Body of pancreas (tissue), 4 donors: ENCODE results near the gene PHLPP2. TPM values are rescaled to one million over a fixed set of nuclear protein-coding genes. Genes with fewer than 3 reads are reported as not detected.
"Not testable (repeated sequence)": the region's sequence is repeated elsewhere in the genome, so short reads cannot be mapped to it uniquely, and the experiment has no call there.

ENCODE experiments used
- ATAC-seq: fragments of 150-250 bp; one replicate; pipeline ENCODE4 v1.9.1; 2016
- DNase-seq, 4 donors: peaks; one replicate each; pipeline ENCODE4 v3.0.0-alpha.2; 2019
- H3K27ac ChIP-seq, 4 donors: fragments of 200-600 bp; sonication (generic); 1 replicate in 3 of 4; 2 replicates in 1 of 4; pipeline versions ENCODE4 v1.5.1 to v1.6.1; 2016 to 2019; ENCODE audit warnings: mild to moderate bottlenecking in 1 of 4, mixed read lengths in 1 of 4, moderate library complexity in 1 of 4
- H3K27me3 ChIP-seq, 2 donors: fragments of 200-600 bp; sonication (generic); one replicate each; pipeline ENCODE4 v1.6.0; 2016; ENCODE audit warnings: mild to moderate bottlenecking in 1 of 2
- H3K36me3 ChIP-seq, 2 donors: fragments of 200-600 bp; sonication (generic); replicated peaks in 1 of 2; 2 replicates each; pipeline ENCODE4 v1.5.1; 2016; ENCODE audit warnings: low read depth in 2 of 2; ENCODE audit not compliant: insufficient read depth in 1 of 2
- H3K4me1 ChIP-seq: fragments of 200-600 bp; sonication (generic); one replicate; pipeline ENCODE4 v1.6.0; 2016
- H3K4me3 ChIP-seq, 2 donors: fragments of 200-600 bp; sonication (generic); 1 replicate in 1 of 2; 2 replicates in 1 of 2; pipeline ENCODE4 v1.5.1; 2016 to 2019
- H3K9me3 ChIP-seq, 3 donors: fragments of 200-600 bp; sonication (generic); 1 replicate in 2 of 3; 2 replicates in 1 of 3; pipeline ENCODE4 v1.5.1; 2016
- CTCF ChIP-seq, 7 experiments: fragments of 450-650 bp in 4 of 7; fragments of 200-600 bp in 3 of 7; sonication (generic) in 3 of 7; IDR thresholded peaks; one replicate each; pipeline ENCODE4 v1.5.1; 2016 to 2019; ENCODE audit warnings: antibody characterized with exemption in 7 of 7
- POLR2A ChIP-seq, 3 donors: fragments of 450-650 bp; IDR thresholded peaks; one replicate each; pipeline ENCODE4 v1.6.1; 2016; ENCODE audit warnings: antibody characterized with exemption in 3 of 3, mild to moderate bottlenecking in 2 of 3
- WGBS, 2 donors: methylation state at CpG; one replicate each; pipeline ENCODE4 v1.1.5; 2017; 5-methylcytosine and 5-hydroxymethylcytosine counted together
- intact Hi-C: fragments of 100-400 bp; cut with DNase I; formaldehyde crosslinking; loops from one replicate; pipeline ENCODE4 v1.15.1; 2023
- total RNA-seq, 2 donors: library from RNA; depleted of rRNA; stranded (reverse); fragments of >200 nt; gene quantifications; one replicate each; pipeline ENCODE4 v1.1.0, GENCODE V29; 2016

The PHLPP2 gene
- total RNA-seq, 2 donors from 2014 or later, result 4.2 to 5.9 TPM

DNA sequence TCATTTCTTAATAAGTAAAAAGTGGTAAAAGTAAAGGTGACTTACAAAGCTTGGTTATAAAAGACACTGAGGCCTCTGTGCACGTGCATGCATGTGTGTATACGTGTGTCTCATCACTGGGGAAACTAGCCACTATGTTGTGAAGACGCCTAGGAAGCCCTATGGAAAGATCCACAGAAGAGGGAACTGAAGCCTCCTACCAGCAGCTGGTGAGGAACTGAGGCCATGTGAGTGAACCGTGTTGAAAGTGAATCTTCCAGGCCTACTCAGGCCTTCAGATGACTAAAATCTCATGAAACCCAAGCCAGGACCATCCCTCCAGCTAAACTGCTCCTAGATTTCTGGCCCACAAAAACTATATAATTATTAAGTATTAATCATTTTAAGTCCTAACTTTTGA is 23.7 kb downstream of the PHLPP2 start:
- H3K36me3 ChIP-seq, result no peaks in the 10 kb centered on the region
- H3K27me3 ChIP-seq, result no peaks in the 10 kb centered on the region
- no peak overlapping the region for H3K27ac ChIP-seq
- no peak for ATAC-seq
- no peaks in the 10 kb centered on the region for H3K9me3 ChIP-seq
- intact Hi-C loops, result no loop called here
- no peaks in the 10 kb centered on the region for H3K4me1 ChIP-seq
- TF ChIP-seq POLR2A (IDR thresholded peaks at IDR 0.05), result no peak
- no peak for TF ChIP-seq CTCF (IDR thresholded peaks at IDR 0.05)
- DNase-seq, result no peak
- no peak overlapping the region for H3K4me3 ChIP-seq
- 83 to 90% methylated on average over 4 of the region's 4 CpGs for WGBS, 2 donors

DNA sequence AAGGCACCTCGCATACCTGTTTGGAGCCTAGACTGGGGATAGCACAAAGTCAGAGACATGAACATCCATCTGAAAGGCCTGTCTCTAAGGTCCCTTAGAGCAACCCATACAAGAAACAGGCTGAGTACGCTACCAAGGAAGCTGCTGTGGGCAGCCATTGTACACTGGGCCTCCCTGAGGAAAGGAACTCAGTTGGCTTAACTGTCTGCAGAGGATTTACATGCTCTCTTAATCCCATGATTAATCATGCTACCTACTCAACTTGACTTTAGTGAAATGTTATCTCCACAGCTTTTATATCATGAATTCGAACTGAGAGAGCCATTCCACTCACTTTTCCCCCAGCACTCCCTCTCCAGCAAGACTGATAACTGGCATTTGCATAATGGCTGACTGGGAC is 26.0 kb downstream of the PHLPP2 start:
- H3K27me3 ChIP-seq, result no peaks in the 10 kb centered on the region
- H3K4me1 ChIP-seq, result no peaks in the 10 kb centered on the region
- no peaks in the 10 kb centered on the region for H3K36me3 ChIP-seq
- no peak overlapping the region for H3K4me3 ChIP-seq
- intact Hi-C loops, result no loop called here
- no peak for ATAC-seq
- H3K9me3 ChIP-seq, result no peaks in the 10 kb centered on the region
- no peak for DNase-seq
- no peak overlapping the region for H3K27ac ChIP-seq
- WGBS, 2 donors, result 89 to 92% methylated on average over 3 of the region's 3 CpGs
- TF ChIP-seq POLR2A (IDR thresholded peaks at IDR 0.05) (no peak), CTCF (IDR thresholded peaks at IDR 0.05) (no peak)

- TF ChIP-seq POLR2A (IDR thresholded peaks at IDR 0.05), result no peak
- TF ChIP-seq CTCF (IDR thresholded peaks at IDR 0.05), result no peak
Measured at GRCh38 chr16:71693164-71693563, 31.3 kb downstream of the PHLPP2 start.

DNA sequence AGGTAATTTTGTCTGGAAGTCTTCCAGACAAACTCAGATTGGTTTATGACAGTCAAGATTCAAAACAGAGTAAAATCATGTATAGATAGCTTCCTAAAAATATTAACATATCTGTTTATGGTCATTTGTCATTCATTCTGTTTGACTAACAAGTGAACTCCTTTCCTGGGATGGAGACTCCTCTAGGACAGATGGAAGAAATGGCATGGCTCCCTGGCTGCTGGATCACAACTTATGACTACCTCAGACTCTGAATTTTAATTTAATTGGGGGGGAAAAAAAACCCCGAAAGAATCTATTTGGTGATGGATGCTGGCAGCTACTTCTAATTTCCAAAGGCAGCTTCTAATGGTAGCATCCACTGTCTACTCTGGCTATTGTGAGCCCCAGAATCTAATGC is 34.6 kb downstream of the PHLPP2 start:
- TF ChIP-seq CTCF (IDR thresholded peaks at IDR 0.05) (no peak), POLR2A (IDR thresholded peaks at IDR 0.05) (no peak)
- H3K4me3 ChIP-seq, result no peak overlapping the region
- no peaks in the 10 kb centered on the region for H3K4me1 ChIP-seq
- 0 to 55% methylated on average over 1 of the region's 1 CpG for WGBS, 2 donors
- no peak for DNase-seq
- no peak overlapping the region for H3K27ac ChIP-seq
- no peaks in the 10 kb centered on the region for H3K9me3 ChIP-seq
- intact Hi-C loops, result no loop called here
- ATAC-seq, result no peak
- no peaks in the 10 kb centered on the region for H3K27me3 ChIP-seq
- peaks cover 0 to 3% of the 10 kb centered on the region in 2 donors for H3K36me3 ChIP-seq

More at GRCh38 chr16:71693164-71693563, 31.3 kb downstream of the PHLPP2 start:
- intact Hi-C loops, result no loop called here
- no peak for DNase-seq
- WGBS, 2 donors, result 96 to 100% methylated on average over 5 of the region's 5 CpGs
- Histone ChIP-seq H3K36me3 (peaks cover 0 to 3% of the 10 kb centered on the region in 2 donors), H3K27me3 (no peaks in the 10 kb centered on the region), H3K9me3 (no peaks in the 10 kb centered on the region), H3K4me1 (no peaks in the 10 kb centered on the region), H3K27ac (no peak overlapping the region), H3K4me3 (no peak overlapping the region)
- ATAC-seq, result no peak

DNA sequence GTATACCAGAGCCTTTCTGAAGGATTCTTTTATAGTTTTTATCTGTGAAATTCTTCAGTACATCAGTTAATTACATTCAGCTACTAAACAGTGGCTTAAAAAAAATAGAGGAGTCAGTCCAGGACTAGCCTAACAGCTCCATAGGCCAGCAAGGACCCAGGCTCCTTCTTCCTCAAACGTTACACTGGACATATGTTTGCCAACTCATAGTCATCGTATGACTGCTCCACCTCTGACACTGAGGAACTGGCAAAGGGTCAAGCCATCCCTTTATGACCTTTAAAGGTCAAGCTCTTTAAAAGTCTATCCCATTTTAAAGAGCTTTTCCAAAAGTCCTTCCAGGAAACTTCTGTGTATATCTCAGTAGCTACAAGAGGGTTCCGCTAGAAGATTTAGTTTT is 36.6 kb downstream of the PHLPP2 start:
- H3K4me3 ChIP-seq, result no peak overlapping the region
- H3K4me1 ChIP-seq, result no peaks in the 10 kb centered on the region
- TF ChIP-seq CTCF (IDR thresholded peaks at IDR 0.05), result no peak
- TF ChIP-seq POLR2A (IDR thresholded peaks at IDR 0.05), result no peak
- no peak overlapping the region for H3K27ac ChIP-seq
- peaks cover 0 to 3% of the 10 kb centered on the region in 2 donors for H3K36me3 ChIP-seq
- intact Hi-C loops, result no loop called here
- WGBS, 2 donors, result 70 to 81% methylated on average over 3 of the region's 3 CpGs
- H3K9me3 ChIP-seq, result no peaks in the 10 kb centered on the region
- DNase-seq, result no peak
- no peak for ATAC-seq
- no peaks in the 10 kb centered on the region for H3K27me3 ChIP-seq

- H3K27me3 ChIP-seq, intact Hi-C loops, H3K36me3 ChIP-seq, H3K4me1 ChIP-seq, ATAC-seq, DNase-seq, H3K27ac ChIP-seq, H3K9me3 ChIP-seq, H3K4me3 ChIP-seq: not testable (repeated sequence)
- 93 to 94% methylated on average over 12 of the region's 12 CpGs for WGBS, 2 donors
Measured at GRCh38 chr16:71684280-71684679, 40.2 kb downstream of the PHLPP2 start.
